HepG2 (cell line): ENCODE data around the gene SPTAN1. TPM values are rescaled to one million over a fixed set of nuclear protein-coding genes. Genes with fewer than 3 reads are reported as not detected.

Source experiments
- ATAC-seq: fragments of 200-7000 bp; cut with Tn5 transposase; 3 replicates; pipeline ENCODE4 v1.9.1; 2020; ENCODE audit warnings: mild to moderate bottlenecking, moderate library complexity
- BruUV-seq: library from RNA; stranded (reverse); fragments of 400-500 nt; replicated peaks from 2 replicates; lab custom pipeline; 2021; lab: Mats Ljungman, UMichigan
- CTCF ChIA-PET: fragments of 300-600 bp; formaldehyde crosslinking; extraction: SDS; loops from one replicate; lab custom pipeline; 2021; ENCODE audit warnings: low total read pairs, inconsistent platforms, low intra/inter-chr PET ratio; lab: Yijun Ruan, JAX
- POLR2A ChIA-PET: fragments of 350-600 bp; sonication (Branson Sonifier 250); formaldehyde crosslinking; loops from one replicate; lab custom pipeline; 2020; ENCODE audit warnings: antibody characterized with exemption, inconsistent platforms; lab: Yijun Ruan, JAX
- DNase-seq: peaks from one replicate; pipeline ENCODE4 v3.0.0-alpha.2; 2015; ENCODE audit warnings: low spot score
- FAIRE-seq: peaks from 3 replicates; lab custom pipeline; 2011; peaks lifted over from hg19 to GRCh38; lab: Jason Lieb, UNC
- H2AFZ ChIP-seq: one replicate; pipeline ENCODE4 v1.6.1; 2011; ENCODE audit warnings: low read length, inconsistent platforms
- H3K27ac ChIP-seq: fragments of 300-600 bp; 3 replicates; pipeline ENCODE4 v1.8.0; 2011; ENCODE audit warnings: mixed run types, mild to moderate bottlenecking, mixed read lengths, low read length, inconsistent platforms; ENCODE audit not compliant: insufficient read depth; ENCODE audit errors: extremely low read length
- H3K27me3 ChIP-seq, 2 experiments: fragments of 200-600 bp in 1 of 2; 2 replicates in 1 of 2; 3 replicates in 1 of 2; pipeline versions ENCODE4 v1.6.0 to v1.8.0; 2011; ENCODE audit warnings: low read length in 2 of 2, mild to moderate bottlenecking in 2 of 2, moderate library complexity in 2 of 2, inconsistent platforms in 1 of 2; ENCODE audit not compliant: insufficient read depth in 2 of 2, control insufficient read depth in 1 of 2
- H3K36me3 ChIP-seq, 2 experiments: fragments of 200-600 bp in 1 of 2; replicated peaks in 1 of 2; 2 replicates in 1 of 2; 3 replicates in 1 of 2; pipeline versions ENCODE4 v1.5.1 to v1.8.0; 2011; ENCODE audit warnings: low read length in 2 of 2, inconsistent platforms in 1 of 2; ENCODE audit not compliant: insufficient read depth in 2 of 2, control insufficient read depth in 1 of 2
- H3K4me1 ChIP-seq: 2 replicates; pipeline ENCODE4 v1.5.1; 2012; ENCODE audit warnings: low read length, inconsistent platforms; ENCODE audit not compliant: insufficient read depth
- H3K4me2 ChIP-seq: 2 replicates; pipeline ENCODE4 v1.6.0; 2011; ENCODE audit warnings: low read depth, low read length, inconsistent platforms
- H3K4me3 ChIP-seq, 3 experiments: fragments of 200-600 bp in 1 of 3; sonication (generic), shearing (Covaris generic) in 1 of 3; replicated peaks in 1 of 3; 2 replicates each; pipeline ENCODE4 v1.5.1; 2011 to 2016; ENCODE audit warnings: low read length in 3 of 3, inconsistent platforms in 2 of 3, low read depth in 2 of 3, mild to moderate bottlenecking in 2 of 3, control low read depth in 1 of 3, mixed read lengths in 1 of 3; ENCODE audit not compliant: insufficient read depth in 1 of 3
- H3K79me2 ChIP-seq: one replicate; pipeline ENCODE4 v1.6.1; 2011; ENCODE audit warnings: low read length, inconsistent platforms; ENCODE audit not compliant: insufficient read depth
- H3K9ac ChIP-seq: 2 replicates; pipeline ENCODE4 v1.6.0; 2011; ENCODE audit warnings: mild to moderate bottlenecking, low read depth, low read length, inconsistent platforms; ENCODE audit not compliant: insufficient read depth
- H3K9me3 ChIP-seq: 2 replicates; pipeline ENCODE4 v1.5.1; 2012; ENCODE audit warnings: mild to moderate bottlenecking, low read length
- H4K20me1 ChIP-seq: 2 replicates; pipeline ENCODE4 v1.6.0; 2011; ENCODE audit warnings: inconsistent platforms, mild to moderate bottlenecking, low read length, moderate library complexity; ENCODE audit not compliant: insufficient read depth
- AGO2 ChIP-seq: fragments of 200-400 bp; formaldehyde crosslinking; optimal IDR thresholded peaks from 2 replicates; pipeline ENCODE3; 2017; ENCODE audit warnings: mild to moderate bottlenecking, low read depth, low read length, moderate library complexity
- ARID3A ChIP-seq: IDR thresholded peaks from 2 replicates; pipeline ENCODE4 v1.6.1; 2012; ENCODE audit warnings: low read depth, low read length, improper control_type of control experiment
- ELF4 ChIP-seq: sonication (generic); formaldehyde crosslinking; IDR thresholded peaks from 2 replicates; pipeline ENCODE4 v1.5.0; 2020; ENCODE audit warnings: missing genetic modification reagents, mild to moderate bottlenecking, moderate library complexity, borderline replicate concordance
- POLR2G ChIP-seq: fragments of 200-400 bp; formaldehyde crosslinking; IDR thresholded peaks from 2 replicates; pipeline ENCODE4 v1.6.1; 2018; ENCODE audit warnings: mild to moderate bottlenecking, low read depth, low read length, moderate library complexity
- SOX6 ChIP-seq, 2 experiments: fragments of 450-650 bp in 1 of 2; sonication (generic) in 1 of 2; formaldehyde crosslinking in 1 of 2; IDR thresholded peaks; 2 replicates each; pipeline versions ENCODE4 v1.4.0 to v1.6.1; 2017 to 2020; ENCODE audit warnings: antibody characterized with exemption in 1 of 2, mild to moderate bottlenecking in 1 of 2, missing genetic modification reagents in 1 of 2
- ZNF234 ChIP-seq: sonication (generic); formaldehyde crosslinking; conservative IDR thresholded peaks from 2 replicates; pipeline ENCODE4 v1.5.1; 2020; ENCODE audit warnings: mild to moderate bottlenecking, missing genetic modification reagents
- ZNF605 ChIP-seq: sonication (generic); formaldehyde crosslinking; IDR thresholded peaks from 2 replicates; pipeline ENCODE4 v1.8.0; 2022; ENCODE audit warnings: mild to moderate bottlenecking, missing genetic modification reagents
- ZNF761 ChIP-seq: sonication (generic); formaldehyde crosslinking; conservative IDR thresholded peaks from 2 replicates; pipeline ENCODE4 v1.4.0; 2020; ENCODE audit warnings: mild to moderate bottlenecking, missing genetic modification reagents
- ZSCAN20 ChIP-seq: sonication (generic); formaldehyde crosslinking; IDR thresholded peaks from 2 replicates; pipeline ENCODE4 v1.4.0; 2020; ENCODE audit warnings: missing genetic modification reagents, mild to moderate bottlenecking, borderline replicate concordance
- WGBS: methylation state at CpG from one replicate; pipeline ENCODE4 v1.1.6; 2017; ENCODE audit warnings: low lambda C conversion rate; 5-methylcytosine and 5-hydroxymethylcytosine counted together
- in situ Hi-C: cut with HindIII; loops from 2 replicates; pipeline ENCODE4 v1.10.0; 2017; ENCODE audit warnings: low pct_unique_long_range_greater_than_20kb; ENCODE audit not compliant: extremely low pct_ligation_motif_present
- intact Hi-C: fragments of 100-400 bp; cut with micrococcal nuclease; formaldehyde crosslinking; loops from one replicate; pipeline ENCODE4 v1.10.0; 2022; ENCODE audit not compliant: unreplicated experiment
- polyA plus RNA-seq, 8 experiments: library from polyadenylated mRNA; depleted of rRNA in 3 of 8; stranded (reverse) in 7 of 8; unstranded in 1 of 8; fragments of >200 nt; fragmentation: Illumina TruSeq in 4 of 8; extraction: Trizol in 4 of 8; gene quantifications; 2 replicates each; pipeline versions ENCODE4 v1.2.1 to v1.2.3, GENCODE V29; 2011 to 2016; ENCODE audit warnings: low read depth in 4 of 8, missing spikeins in 1 of 8, mixed read lengths in 1 of 8; ENCODE audit not compliant: insufficient read depth in 1 of 8
- total RNA-seq, 5 experiments: library from RNA; depleted of rRNA; stranded (reverse); fragments of >200 nt; fragmentation: Illumina TruSeq; extraction: Trizol; gene quantifications; 2 replicates each; pipeline ENCODE4 v1.2.3, GENCODE V29; 2016; ENCODE audit warnings: low read depth in 1 of 5

SPTAN1 gene
- total and polyA plus RNA-seq, 2 of the 13 experiments (the other 11 are each of a cell fraction or from before 2014, with no cell fraction given) = 106 to 111 TPM

GRCh38 chr9:128634111-128634510 is 81.7 kb downstream of the SPTAN1 start:
- 98% methylated on average over 7 of the region's 10 CpGs for WGBS
- FAIRE-seq (no peak), ATAC-seq (no peak), DNase-seq (no peak)
- no peak overlapping the region for H3K4me3 ChIP-seq
- H3K27ac ChIP-seq = no peak overlapping the region
- H3K9ac ChIP-seq = no peak overlapping the region
- ChIA-PET POLR2A (no interaction called here), CTCF (no interaction called here)
- no peaks in the 10 kb centered on the region for H3K79me2 ChIP-seq
- H3K9me3 ChIP-seq = no peaks in the 10 kb centered on the region
- peaks cover 21% of the 10 kb centered on the region for H3K4me1 ChIP-seq
- in situ Hi-C loops (no loop called here), intact Hi-C loops (no loop called here)
- TF ChIP-seq POLR2G (0 out of 2 replicates have a peak, but pooled peaks have one; percentile 26), ELF4 (CRISPR knock-in tag) (no peak)
- H3K4me2 ChIP-seq = no peak overlapping the region
- H4K20me1 ChIP-seq = no peaks in the 10 kb centered on the region
- no peaks in the 10 kb centered on the region for H3K27me3 ChIP-seq
- peaks cover 17 to 43% of the 10 kb centered on the region in 2 experiments; a peak in 4 of 5 replicates for H3K36me3 ChIP-seq
- H2AFZ ChIP-seq = no peak overlapping the region
- no TSS peak for BruUV-seq

GRCh38 chr9:128634651-128635262 is 82.4 kb downstream of the SPTAN1 start:
- intact Hi-C loops = loop anchor here (5.0 kb wide), 2 partner anchors 53 to 68 kb away; partner anchors contain the start of genes PKN3 and SET
- no peak overlapping the region for H3K27ac ChIP-seq

More at GRCh38 chr9:128634651-128635262, 82.4 kb downstream of the SPTAN1 start:
- Histone ChIP-seq H3K4me3 (no peak overlapping the region), H4K20me1 (no peaks in the 10 kb centered on the region), H3K9ac (no peak overlapping the region), H3K4me2 (peak overlapping the region; percentile 84), H3K79me2 (no peaks in the 10 kb centered on the region), H2AFZ (no peak overlapping the region), H3K4me1 (peaks cover 21% of the 10 kb centered on the region), H3K27me3 (no peaks in the 10 kb centered on the region), H3K36me3 (peaks cover 13 to 41% of the 10 kb centered on the region in 2 experiments; a peak in 4 of 5 replicates), H3K9me3 (no peaks in the 10 kb centered on the region)
- no TSS peak for BruUV-seq
- TF ChIP-seq ZSCAN20 (CRISPR knock-in tag) = 0 out of 2 replicates have a peak, but pooled peaks have one; percentile 6
- no peak for TF ChIP-seq ZNF761
- TF ChIP-seq ZNF605 (CRISPR knock-in tag) = peak; percentile 35; the same call in 1 of the 2 replicates
- TF ChIP-seq ARID3A = no peak
- no peak for TF ChIP-seq SOX6 (IDR thresholded peaks at IDR 0.05)
- 0 out of 2 replicates have a peak, but pooled peaks have one; percentile 5 for TF ChIP-seq SOX6 (CRISPR knock-in tag; IDR thresholded peaks at IDR 0.05)
- peak; percentile 38 for TF ChIP-seq AGO2
- 0 out of 2 replicates have a peak, but pooled peaks have one; percentile 39 for TF ChIP-seq ZNF234
- ATAC-seq (no peak), FAIRE-seq (no peak), DNase-seq (no peak)
- in situ Hi-C loops = no loop called here
- WGBS = 83% methylated on average over 18 of the region's 26 CpGs
- POLR2A ChIA-PET = interaction anchor here (1.0 to 2.3 kb wide), 15 partner anchors 20 to 313 kb away, joined by 4 to 33 read pairs (median 8); partner anchors contain the start of genes DYNC2I2, ENDOG, NUP188 and SET
- CTCF ChIA-PET = interaction anchor here (1.4 kb wide), 1 partner anchor 68 kb away, joined by 12 read pairs; the partner anchor contains the start of gene PKN3
